Bronchial epithelial cell (primary cell): ENCODE measurements around the gene PC. TPM values are rescaled to one million over a fixed set of nuclear protein-coding genes. Genes with fewer than 3 reads are reported as not detected.

Source experiments
- DNase-seq: peaks from one replicate; pipeline ENCODE4 v3.0.0-alpha.2; 2010; ENCODE audit warnings: low read depth
- FAIRE-seq: peaks from 2 replicates; lab custom pipeline; 2011; peaks lifted over from hg19 to GRCh38; lab: Jason Lieb, UNC
- H3K27me3 ChIP-seq: 2 replicates; pipeline ENCODE4 v1.5.1; 2011; ENCODE audit warnings: low read length; ENCODE audit not compliant: control insufficient read depth, insufficient read depth
- H3K36me3 ChIP-seq: 2 replicates; pipeline ENCODE4 v1.5.1; 2011; ENCODE audit warnings: low read length; ENCODE audit not compliant: control insufficient read depth, insufficient read depth
- H3K4me3 ChIP-seq: 2 replicates; pipeline ENCODE4 v1.5.1; 2011; ENCODE audit warnings: mild to moderate bottlenecking, low read depth, low read length, control low read depth
- total RNA-seq: library from RNA; depleted of rRNA; stranded (reverse); fragments of >200 nt; gene quantifications from 2 replicates; pipeline ENCODE4 v1.2.1, GENCODE V29; 2014
- TF ChIP-seq, protein P1 (sequence below): IDR thresholded peaks from 2 replicates; pipeline ENCODE4 v1.5.1; 2011; ENCODE audit warnings: mild to moderate bottlenecking, moderate library complexity, low read length, control low read depth, inconsistent platforms; ENCODE audit not compliant: insufficient read depth, severe bottlenecking

The PC gene
- total RNA-seq, 1 donor from 2014 or later: 14.2 TPM

DNA sequence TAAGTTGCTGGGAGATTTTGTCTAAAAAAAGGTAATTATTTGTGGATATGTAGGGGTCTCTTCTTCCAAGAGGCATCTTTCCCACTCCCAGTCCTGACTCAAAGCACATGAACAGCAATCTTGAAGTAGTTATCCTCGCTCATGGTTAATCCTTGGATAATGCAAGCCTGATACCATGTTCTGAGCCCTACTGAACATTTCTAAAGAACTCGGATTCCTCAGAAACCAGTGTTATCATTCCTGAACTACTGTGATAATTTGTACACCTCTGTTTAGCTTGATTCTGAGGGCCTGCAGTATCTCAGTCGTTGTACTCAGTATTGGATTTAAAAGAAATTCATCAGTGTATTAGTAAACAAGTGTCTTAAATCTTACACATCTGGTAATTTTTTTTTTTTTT, 137.3 kb downstream of the PC start:
- DNase-seq (no peak), FAIRE-seq (no peak)
- Histone ChIP-seq H3K27me3 (no peaks in the 10 kb centered on the region), H3K4me3 (no peak overlapping the region), H3K36me3 (peaks cover 12% of the 10 kb centered on the region)
- TF ChIP-seq, protein P1, sequence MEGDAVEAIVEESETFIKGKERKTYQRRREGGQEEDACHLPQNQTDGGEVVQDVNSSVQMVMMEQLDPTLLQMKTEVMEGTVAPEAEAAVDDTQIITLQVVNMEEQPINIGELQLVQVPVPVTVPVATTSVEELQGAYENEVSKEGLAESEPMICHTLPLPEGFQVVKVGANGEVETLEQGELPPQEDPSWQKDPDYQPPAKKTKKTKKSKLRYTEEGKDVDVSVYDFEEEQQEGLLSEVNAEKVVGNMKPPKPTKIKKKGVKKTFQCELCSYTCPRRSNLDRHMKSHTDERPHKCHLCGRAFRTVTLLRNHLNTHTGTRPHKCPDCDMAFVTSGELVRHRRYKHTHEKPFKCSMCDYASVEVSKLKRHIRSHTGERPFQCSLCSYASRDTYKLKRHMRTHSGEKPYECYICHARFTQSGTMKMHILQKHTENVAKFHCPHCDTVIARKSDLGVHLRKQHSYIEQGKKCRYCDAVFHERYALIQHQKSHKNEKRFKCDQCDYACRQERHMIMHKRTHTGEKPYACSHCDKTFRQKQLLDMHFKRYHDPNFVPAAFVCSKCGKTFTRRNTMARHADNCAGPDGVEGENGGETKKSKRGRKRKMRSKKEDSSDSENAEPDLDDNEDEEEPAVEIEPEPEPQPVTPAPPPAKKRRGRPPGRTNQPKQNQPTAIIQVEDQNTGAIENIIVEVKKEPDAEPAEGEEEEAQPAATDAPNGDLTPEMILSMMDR: no peak

DNA sequence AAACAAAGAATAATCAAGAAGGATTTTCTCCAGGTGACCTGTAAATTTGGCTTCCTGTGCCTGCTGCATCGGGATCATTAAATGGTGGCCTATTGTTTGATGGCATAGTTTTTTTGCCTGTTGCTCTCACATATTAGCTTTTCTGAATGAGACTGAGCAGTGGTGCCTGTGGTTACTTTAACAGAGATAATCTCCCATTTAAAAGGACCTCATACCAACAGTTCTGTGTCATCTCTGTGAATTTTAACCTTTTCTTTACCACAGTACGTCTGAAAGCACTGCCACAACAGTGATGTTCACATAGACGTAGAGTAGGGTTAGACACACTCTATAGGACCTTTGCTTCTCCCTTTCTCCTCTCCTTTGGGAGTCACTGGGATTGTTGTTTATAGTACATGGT, 137.8 kb downstream of the PC start:
- Histone ChIP-seq H3K36me3 (peaks cover 13% of the 10 kb centered on the region), H3K4me3 (no peak overlapping the region), H3K27me3 (no peaks in the 10 kb centered on the region)
- DNase-seq: no peak
- TF ChIP-seq, protein P1: no peak
- FAIRE-seq: no peak

DNA sequence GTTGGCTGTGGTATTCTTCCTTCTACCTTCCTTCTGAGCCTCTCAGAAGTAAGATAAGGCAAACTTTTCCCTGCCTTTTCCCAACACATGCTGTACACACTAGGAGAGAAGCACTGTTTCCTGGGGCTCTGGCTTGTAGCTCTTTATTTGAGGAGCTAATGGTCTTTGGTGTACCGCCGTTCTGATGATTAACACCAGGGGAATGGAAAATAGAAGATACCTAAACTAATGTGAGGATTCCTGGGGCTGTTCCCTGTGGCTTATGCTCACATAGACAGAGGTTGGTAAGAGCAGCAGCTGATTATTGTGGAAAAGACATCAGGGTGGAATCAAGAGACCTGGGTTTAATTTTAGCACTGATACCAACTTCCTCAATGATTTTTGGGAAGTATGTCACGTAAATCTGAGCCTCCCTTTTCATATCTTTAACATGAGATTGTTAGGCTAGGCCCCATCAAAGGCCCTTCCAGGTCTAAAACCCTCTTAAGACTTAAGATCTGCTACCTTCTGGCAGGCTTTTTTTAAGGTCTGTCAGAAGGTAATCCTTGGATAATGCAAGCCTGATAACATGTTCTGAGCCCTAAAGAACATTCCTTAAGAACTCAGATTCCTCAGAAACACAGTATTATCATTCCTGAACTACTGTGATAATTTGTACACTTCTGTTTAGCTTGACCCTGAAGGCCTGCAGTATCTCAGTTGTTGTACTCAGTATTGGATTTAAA, 139.8 kb downstream of the PC start:
- DNase-seq: no peak
- no peak for FAIRE-seq
- TF ChIP-seq, protein P1: no peak
- Histone ChIP-seq H3K27me3 (no peaks in the 10 kb centered on the region), H3K4me3 (no peak overlapping the region), H3K36me3 (peaks cover 11% of the 10 kb centered on the region)

DNA sequence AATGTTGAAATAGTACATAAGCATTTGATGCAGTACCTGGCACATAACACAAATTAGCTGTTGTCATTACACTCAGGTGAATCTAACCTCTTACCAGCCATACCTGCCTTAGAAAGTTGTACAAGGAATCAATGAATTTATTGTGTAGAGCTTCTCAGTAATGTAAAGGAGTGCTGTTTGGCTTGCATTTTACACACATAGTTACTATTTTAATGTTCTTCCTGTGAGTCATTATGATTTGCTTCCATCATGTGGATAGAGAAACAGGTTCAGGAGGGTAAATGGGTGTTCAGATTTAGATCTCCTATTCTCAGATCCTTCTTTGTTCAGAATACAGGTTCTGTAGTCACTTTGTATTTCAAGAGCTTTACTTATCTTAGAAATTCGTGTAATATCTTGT, 142.5 kb downstream of the PC start:
- peaks cover 6% of the 10 kb centered on the region for H3K36me3 ChIP-seq
- TF ChIP-seq, protein P1: no peak
- FAIRE-seq (no peak), DNase-seq (peak; percentile 65)
- H3K4me3 ChIP-seq: no peak overlapping the region
- H3K27me3 ChIP-seq: no peaks in the 10 kb centered on the region

DNA sequence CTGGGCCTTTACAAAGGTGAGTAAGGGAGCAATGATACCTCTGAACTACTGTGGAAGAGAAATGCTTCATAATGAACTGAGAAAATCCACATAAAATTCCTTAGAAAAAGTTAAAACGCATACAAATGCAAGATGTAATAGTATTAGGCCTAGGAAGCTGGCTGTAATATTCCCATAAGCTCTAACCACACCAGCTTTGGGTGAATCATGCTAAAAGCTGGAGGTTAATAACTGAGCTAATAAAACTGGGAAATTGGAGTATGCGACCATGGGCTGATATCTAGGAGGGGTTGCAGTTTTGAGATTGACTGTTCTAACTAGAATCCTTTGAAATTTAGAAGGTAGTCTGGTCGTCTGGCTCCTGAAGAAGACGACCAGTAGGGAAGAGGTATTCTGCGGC, 143.5 kb downstream of the PC start:
- Histone ChIP-seq H3K4me3 (no peak overlapping the region), H3K27me3 (no peaks in the 10 kb centered on the region), H3K36me3 (peaks cover 6% of the 10 kb centered on the region)
- TF ChIP-seq, protein P1: no peak
- DNase-seq (no peak), FAIRE-seq (no peak)

DNA sequence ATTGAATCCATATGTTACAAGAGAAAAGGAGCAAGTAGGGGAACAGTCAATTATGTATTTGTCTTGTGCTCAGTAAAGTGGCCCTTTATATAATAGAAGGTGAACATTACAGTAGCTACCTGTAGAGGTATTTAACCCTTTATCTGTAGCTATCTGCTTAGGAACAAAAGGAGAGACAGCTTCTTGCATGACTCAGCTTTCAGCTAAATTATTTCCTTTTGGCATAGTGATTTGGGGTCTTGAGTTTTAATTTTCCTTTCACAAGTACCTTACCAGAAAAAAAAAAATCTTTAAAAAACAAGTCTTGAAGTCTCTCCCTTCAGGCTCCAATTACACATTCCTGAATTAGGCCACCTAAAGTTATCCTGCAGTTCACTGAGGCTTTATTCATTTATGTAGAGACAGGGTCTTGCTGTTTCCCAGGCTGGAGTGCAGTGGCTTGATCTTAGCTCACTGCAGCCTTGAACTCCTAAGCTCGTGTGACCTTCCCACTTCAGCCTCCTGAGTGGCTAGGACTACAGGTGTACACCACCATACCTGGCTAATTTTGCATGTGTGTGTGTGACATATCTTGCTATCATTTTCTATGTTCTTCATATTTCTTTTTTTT, 147.5 kb downstream of the PC start:
- no peak for FAIRE-seq
- no peak for DNase-seq
- Histone ChIP-seq H3K4me3 (no peak overlapping the region), H3K27me3 (no peaks in the 10 kb centered on the region), H3K36me3 (peaks cover 4% of the 10 kb centered on the region)
- TF ChIP-seq, protein P1: no peak
